Stomach (tissue), 9 donors: ENCODE measurements around the gene RPL28. TPM values are rescaled to one million over a fixed set of nuclear protein-coding genes. Genes with fewer than 3 reads are reported as not detected.

ENCODE experiments used
- DNase-seq, 2 donors: peaks; one replicate each; pipeline versions ENCODE4 v3.0.0 to v3.0.0-alpha.2; 2013 to 2019
- H3K27ac ChIP-seq, 5 donors: fragments of 200-600 bp in 4 of 5; sonication (generic) in 4 of 5; one replicate each; pipeline ENCODE4 v1.5.1; 2013 to 2019; ENCODE audit warnings: mild to moderate bottlenecking in 1 of 5, moderate library complexity in 1 of 5
- H3K27me3 ChIP-seq, 3 donors: fragments of 200-600 bp; sonication (generic); one replicate each; pipeline ENCODE4 v1.5.1; 2017 to 2019; ENCODE audit warnings: mixed run types in 1 of 3
- H3K36me3 ChIP-seq, 4 donors: fragments of 200-600 bp; sonication (generic); 1 replicate in 3 of 4; 2 replicates in 1 of 4; pipeline ENCODE4 v1.5.1; 2016 to 2019
- H3K4me1 ChIP-seq, 4 donors: fragments of 200-600 bp; sonication (generic); one replicate each; pipeline ENCODE4 v1.5.1; 2016 to 2019
- H3K4me3 ChIP-seq, 4 donors: fragments of 200-600 bp; sonication (generic) in 3 of 4; one replicate each; pipeline ENCODE4 v1.5.1; 2016 to 2019; ENCODE audit warnings: mild to moderate bottlenecking in 1 of 4
- H3K9me3 ChIP-seq, 4 donors: fragments of 200-600 bp; sonication (generic); one replicate each; pipeline ENCODE4 v1.5.1; 2016 to 2019
- CTCF ChIP-seq, 7 experiments: fragments of 450-650 bp in 4 of 7; fragments of 200-600 bp in 3 of 7; sonication (generic) in 3 of 7; IDR thresholded peaks; one replicate each; pipeline ENCODE4 v1.5.1; 2016 to 2019; ENCODE audit warnings: antibody characterized with exemption in 7 of 7, control low read depth in 2 of 7, mild to moderate bottlenecking in 1 of 7
- EP300 ChIP-seq: sonication (generic); formaldehyde crosslinking; IDR thresholded peaks from one replicate; pipeline ENCODE4 v1.6.1; 2017; ENCODE audit warnings: antibody characterized with exemption
- POLR2A ChIP-seq, 4 donors: fragments of 450-650 bp; IDR thresholded peaks; one replicate each; pipeline ENCODE4 v1.6.1; 2016; ENCODE audit warnings: antibody characterized with exemption in 4 of 4, control low read depth in 2 of 4, mild to moderate bottlenecking in 1 of 4, moderate library complexity in 1 of 4
- POLR2AphosphoS5 ChIP-seq, 3 donors: sonication (generic); formaldehyde crosslinking; IDR thresholded peaks; one replicate each; pipeline ENCODE4 v1.6.1; 2016; ENCODE audit warnings: antibody characterized with exemption in 3 of 3
- WGBS, 5 donors: extraction: QIAGEN DNeasy Blood & Tissue Kit in 3 of 5; methylation state at CpG; one replicate each; pipeline versions ENCODE4 v1.1.5 to v1.1.7; 2013 to 2018; 5-methylcytosine and 5-hydroxymethylcytosine counted together
- intact Hi-C: fragments of 100-400 bp; cut with DNase I; formaldehyde crosslinking; loops from one replicate; pipeline ENCODE4 v1.15.1; 2023; ENCODE audit warnings: low total_unique reads
- polyA plus RNA-seq, 3 donors: library from polyadenylated mRNA; stranded (reverse); fragments of 200-250 nt; gene quantifications; one replicate each; pipeline ENCODE4 v1.2.3, GENCODE V29; 2013
- total RNA-seq, 5 donors: library from RNA; depleted of rRNA; stranded (reverse); fragments of >200 nt; gene quantifications; one replicate each; pipeline versions ENCODE4 v1.1.0 to v1.2.3, GENCODE V29; 2014 to 2016
- donor health status: healthy with polysubstance abuse.
- donor health status: Bipolar disorder and iron deficiency.
- donor health status: healthy.

Gene RPL28
- total and polyA plus RNA-seq, 8 donors, result 47.5 to 2,388 (median 624) TPM

GRCh38 chr19:55347442-55348009, 38.2 kb upstream of the RPL28 start:
- intact Hi-C loops, result no loop called here
- TF ChIP-seq EP300, result no peak
- no peak for TF ChIP-seq POLR2AphosphoS5 (IDR thresholded peaks at IDR 0.05)
- TF ChIP-seq CTCF (IDR thresholded peaks at IDR 0.05), result no peak
- no peak for TF ChIP-seq POLR2A (IDR thresholded peaks at IDR 0.05)
- WGBS, 5 donors, result 78 to 89% (median 82%) methylated on average over 4 to 10 of the region's 10 CpGs

GRCh38 chr19:55348317-55349034, 37.3 kb upstream of the RPL28 start:
- H3K4me1 ChIP-seq, result peaks cover 3 to 24% (median 16%) of the 10 kb centered on the region in 4 donors
- WGBS, 5 donors, result 70 to 79% (median 76%) methylated on average over 20 to 22 of the region's 22 CpGs
- H3K27me3 ChIP-seq, result peaks cover 15 to 41% (median 20%) of the 10 kb centered on the region in 3 donors
- H3K4me3 ChIP-seq, result no peak overlapping the region
- intact Hi-C loops, result no loop called here
- H3K9me3 ChIP-seq, result no peaks in the 10 kb centered on the region
- no peak overlapping the region for H3K27ac ChIP-seq
- no peak for DNase-seq
- TF ChIP-seq EP300 (no peak), CTCF (IDR thresholded peaks at IDR 0.05) (no peak), POLR2AphosphoS5 (IDR thresholded peaks at IDR 0.05) (no peak), POLR2A (IDR thresholded peaks at IDR 0.05) (no peak)
- peaks cover 4 to 36% (median 24%) of the 10 kb centered on the region in 4 donors for H3K36me3 ChIP-seq

More at GRCh38 chr19:55347442-55348009, 38.2 kb upstream of the RPL28 start:
- peaks cover 9 to 31% (median 11%) of the 10 kb centered on the region in 3 donors for H3K27me3 ChIP-seq
- H3K4me3 ChIP-seq, result no peak overlapping the region
- H3K36me3 ChIP-seq, result peaks cover 10 to 46% (median 33%) of the 10 kb centered on the region in 4 donors
- no peaks in the 10 kb centered on the region for H3K9me3 ChIP-seq
- peaks cover 0 to 16% (median 9%) of the 10 kb centered on the region in 4 donors for H3K4me1 ChIP-seq
- no peak overlapping the region for H3K27ac ChIP-seq
- DNase-seq, result no peak

- DNase-seq, result peak in 1 of 2 donors; percentile 66
- intact Hi-C loops, result no loop called here
- WGBS, 5 donors, result 56 to 70% (median 64%) methylated on average over 11 of the region's 11 CpGs
- no peak for TF ChIP-seq POLR2AphosphoS5 (IDR thresholded peaks at IDR 0.05)
- no peak for TF ChIP-seq POLR2A (IDR thresholded peaks at IDR 0.05)
- no peak for TF ChIP-seq CTCF (IDR thresholded peaks at IDR 0.05)
- no peak for TF ChIP-seq EP300
- Histone ChIP-seq H3K9me3 (no peaks in the 10 kb centered on the region), H3K4me1 (peaks cover 18 to 32% (median 26%) of the 10 kb centered on the region in 4 donors), H3K4me3 (no peak overlapping the region), H3K27me3 (peaks cover 27 to 64% (median 35%) of the 10 kb centered on the region in 3 donors), H3K36me3 (peaks cover 4 to 17% (median 15%) of the 10 kb centered on the region in 4 donors), H3K27ac (no peak overlapping the region)
Measured at GRCh38 chr19:55350620-55351315, 35.0 kb upstream of the RPL28 start.

- Histone ChIP-seq H3K9me3 (no peaks in the 10 kb centered on the region), H3K36me3 (peaks cover 0 to 7% (median 7%) of the 10 kb centered on the region in 4 donors), H3K4me3 (no peak overlapping the region), H3K4me1 (peaks cover 18 to 24% (median 22%) of the 10 kb centered on the region in 4 donors), H3K27me3 (peaks cover 27 to 76% (median 37%) of the 10 kb centered on the region in 3 donors), H3K27ac (no peak overlapping the region)
- WGBS, 5 donors, result 50 to 64% (median 56%) methylated on average over 4 to 6 of the region's 6 CpGs
- no peak for TF ChIP-seq EP300
- TF ChIP-seq CTCF (IDR thresholded peaks at IDR 0.05), result no peak
- no peak for TF ChIP-seq POLR2A (IDR thresholded peaks at IDR 0.05)
- TF ChIP-seq POLR2AphosphoS5 (IDR thresholded peaks at IDR 0.05), result no peak
- no peak for DNase-seq
- intact Hi-C loops, result no loop called here
Measured at GRCh38 chr19:55352040-55352439, 33.7 kb upstream of the RPL28 start.
